ENCODE data around the gene TRA2B.

- TF ChIP-seq, protein P1, sequence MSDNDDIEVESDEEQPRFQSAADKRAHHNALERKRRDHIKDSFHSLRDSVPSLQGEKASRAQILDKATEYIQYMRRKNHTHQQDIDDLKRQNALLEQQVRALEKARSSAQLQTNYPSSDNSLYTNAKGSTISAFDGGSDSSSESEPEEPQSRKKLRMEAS (CRISPR knock-in tag; IDR thresholded peaks at IDR 0.05) = no peak
- TF ChIP-seq GABPB1 (CRISPR knock-in tag; IDR thresholded peaks at IDR 0.05) (no peak), TEAD1 (CRISPR knock-in tag; IDR thresholded peaks at IDR 0.05) (no peak)
Observed at GRCh38 chr3:185978516-185978915, 40.7 kb upstream of the TRA2B start.
